DND-41 (cell line): ENCODE measurements around the gene MICB.

Experiments used
- ATAC-seq: fragments of 200-7000 bp; cut with Tn5 transposase; 3 replicates; pipeline ENCODE4 v1.9.1; 2021; ENCODE audit warnings: low read depth; ENCODE audit not compliant: insufficient read depth
- DNase-seq: peaks from one replicate; pipeline ENCODE4 v3.0.0-alpha.2; 2020
- H2AFZ ChIP-seq: 2 replicates; pipeline ENCODE4 v1.6.0; 2012; ENCODE audit warnings: low read depth, low read length
- H3K27ac ChIP-seq: 2 replicates; pipeline ENCODE4 v1.5.1; 2012; ENCODE audit warnings: low read length, inconsistent platforms
- H3K27me3 ChIP-seq: fragments of 200-600 bp; sonication (generic); 2 replicates; pipeline ENCODE4 v1.6.0; 2012; ENCODE audit warnings: low read length, mild to moderate bottlenecking, inconsistent platforms; ENCODE audit not compliant: insufficient read depth, poor library complexity
- H3K36me3 ChIP-seq: 2 replicates; pipeline ENCODE4 v1.5.1; 2012; ENCODE audit warnings: low read length, inconsistent platforms; ENCODE audit not compliant: insufficient read depth
- H3K4me1 ChIP-seq: 2 replicates; pipeline ENCODE4 v1.5.1; 2012; ENCODE audit warnings: mild to moderate bottlenecking, low read length; ENCODE audit not compliant: insufficient read depth
- H3K4me2 ChIP-seq: 2 replicates; pipeline ENCODE4 v1.6.0; 2012; ENCODE audit warnings: mild to moderate bottlenecking, moderate library complexity, low read length, inconsistent platforms; ENCODE audit not compliant: insufficient read depth
- H3K4me3 ChIP-seq, 2 experiments: fragments of 200-600 bp in 1 of 2; shearing (Covaris generic) in 1 of 2; 2 replicates each; pipeline ENCODE4 v1.5.1; 2012 to 2016; ENCODE audit warnings: inconsistent platforms in 2 of 2, low read length in 2 of 2, mild to moderate bottlenecking in 2 of 2, low read depth in 1 of 2, moderate library complexity in 1 of 2
- H3K79me2 ChIP-seq: 2 replicates; pipeline ENCODE4 v1.6.0; 2012; ENCODE audit warnings: low read length, inconsistent platforms; ENCODE audit not compliant: insufficient read depth
- H3K9ac ChIP-seq: 2 replicates; pipeline ENCODE4 v1.6.0; 2012; ENCODE audit warnings: low read depth, mild to moderate bottlenecking, inconsistent platforms, low read length, moderate library complexity
- H3K9me3 ChIP-seq: 2 replicates; pipeline ENCODE4 v1.5.1; 2012; ENCODE audit warnings: low read length, moderate library complexity, mild to moderate bottlenecking, inconsistent platforms; ENCODE audit not compliant: insufficient read depth, severe bottlenecking
- H4K20me1 ChIP-seq: 2 replicates; pipeline ENCODE4 v1.6.0; 2012; ENCODE audit warnings: low read length; ENCODE audit not compliant: insufficient read depth
- EZH2 ChIP-seq: IDR thresholded peaks from 3 replicates; pipeline ENCODE4 v1.6.1; 2012; ENCODE audit warnings: borderline replicate concordance, low read depth, mild to moderate bottlenecking, moderate library complexity, low read length, inconsistent platforms; ENCODE audit not compliant: severe bottlenecking
- TF ChIP-seq, protein P1 (sequence below): IDR thresholded peaks from 2 replicates; pipeline ENCODE4 v1.5.1; 2012; ENCODE audit warnings: borderline replicate concordance, low read length, moderate library complexity, mild to moderate bottlenecking; ENCODE audit not compliant: poor library complexity, severe bottlenecking; ENCODE audit errors: extremely low read depth

Gene MICB

DNA sequence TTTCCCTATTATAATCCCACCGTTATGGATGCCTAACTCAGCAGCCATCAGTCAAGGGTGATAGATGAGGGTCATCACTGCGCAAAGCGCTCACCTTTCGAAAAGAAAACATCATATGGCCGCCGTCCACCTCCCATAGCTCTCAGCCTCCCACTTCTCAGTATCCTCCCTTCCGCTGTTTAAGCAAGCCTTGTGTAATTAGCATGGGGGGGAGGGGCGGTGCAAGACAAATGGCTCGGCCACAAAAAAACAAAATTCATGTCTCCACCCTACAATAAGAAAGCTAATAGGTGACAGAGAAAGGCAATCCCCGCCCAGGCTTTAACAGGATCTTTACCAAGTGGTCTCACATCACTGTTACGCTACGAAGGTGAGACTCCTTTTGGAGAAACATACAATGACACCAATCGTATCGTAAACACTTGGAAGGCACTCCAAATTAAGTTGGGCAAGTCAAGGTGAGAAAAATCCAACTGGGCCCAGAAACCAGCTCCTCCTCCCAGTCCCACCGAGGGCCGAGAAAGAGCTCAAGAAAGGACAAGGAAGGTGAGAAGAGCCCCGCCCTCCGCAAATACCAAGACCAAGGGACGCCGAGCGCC lies 43.2 kb downstream of the MICB start:
- Histone ChIP-seq H3K4me3 (peak overlapping the region; percentile 72 to 80), H3K27me3 (no peaks in the 10 kb centered on the region), H3K9ac (peak overlapping the region; percentile 87), H3K4me1 (peaks cover 60% of the 10 kb centered on the region), H3K9me3 (no peaks in the 10 kb centered on the region), H2AFZ (peak overlapping the region; percentile 52), H3K79me2 (peaks cover 80% of the 10 kb centered on the region), H3K27ac (peak overlapping the region; percentile 98), H4K20me1 (peaks cover 46% of the 10 kb centered on the region), H3K36me3 (peaks cover 53% of the 10 kb centered on the region), H3K4me2 (peak overlapping the region; percentile 91)
- DNase-seq (peak; percentile 65), ATAC-seq (peak; percentile 22)
- no peak for TF ChIP-seq EZH2
- TF ChIP-seq, protein P1, sequence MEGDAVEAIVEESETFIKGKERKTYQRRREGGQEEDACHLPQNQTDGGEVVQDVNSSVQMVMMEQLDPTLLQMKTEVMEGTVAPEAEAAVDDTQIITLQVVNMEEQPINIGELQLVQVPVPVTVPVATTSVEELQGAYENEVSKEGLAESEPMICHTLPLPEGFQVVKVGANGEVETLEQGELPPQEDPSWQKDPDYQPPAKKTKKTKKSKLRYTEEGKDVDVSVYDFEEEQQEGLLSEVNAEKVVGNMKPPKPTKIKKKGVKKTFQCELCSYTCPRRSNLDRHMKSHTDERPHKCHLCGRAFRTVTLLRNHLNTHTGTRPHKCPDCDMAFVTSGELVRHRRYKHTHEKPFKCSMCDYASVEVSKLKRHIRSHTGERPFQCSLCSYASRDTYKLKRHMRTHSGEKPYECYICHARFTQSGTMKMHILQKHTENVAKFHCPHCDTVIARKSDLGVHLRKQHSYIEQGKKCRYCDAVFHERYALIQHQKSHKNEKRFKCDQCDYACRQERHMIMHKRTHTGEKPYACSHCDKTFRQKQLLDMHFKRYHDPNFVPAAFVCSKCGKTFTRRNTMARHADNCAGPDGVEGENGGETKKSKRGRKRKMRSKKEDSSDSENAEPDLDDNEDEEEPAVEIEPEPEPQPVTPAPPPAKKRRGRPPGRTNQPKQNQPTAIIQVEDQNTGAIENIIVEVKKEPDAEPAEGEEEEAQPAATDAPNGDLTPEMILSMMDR = no peak

GRCh38 chr6:31541658-31542521 lies 43.9 kb downstream of the MICB start, which contains the start of gene DDX39B:
DDX39B (minus strand) TSS chr6:31542003; CDS start chr6:31540532, 1,471 bp downstream.
- TF ChIP-seq EZH2 = no peak
- TF ChIP-seq, protein P1 = no peak
- ATAC-seq (peak; percentile 80), DNase-seq (peak; percentile 97)
- peak within 1 kb of the TSS; percentile 87 for H3K9ac ChIP-seq
- H3K27ac ChIP-seq = peak within 1 kb of the TSS; percentile 98
- H3K27me3 ChIP-seq = no peaks in the 10 kb centered on the region
- peaks cover 46% of the 10 kb centered on the region for H3K36me3 ChIP-seq
- H3K79me2 ChIP-seq = peaks cover 73% of the 10 kb centered on the region
- H3K9me3 ChIP-seq = no peaks in the 10 kb centered on the region
- H4K20me1 ChIP-seq = peaks cover 39% of the 10 kb centered on the region
- H2AFZ ChIP-seq = peak within 1 kb of the TSS; percentile 86
- H3K4me1 ChIP-seq = peaks cover 61% of the 10 kb centered on the region
- H3K4me2 ChIP-seq = peak within 1 kb of the TSS; percentile 91
- peak within 1 kb of the TSS; percentile 72 to 80 for H3K4me3 ChIP-seq

DNA sequence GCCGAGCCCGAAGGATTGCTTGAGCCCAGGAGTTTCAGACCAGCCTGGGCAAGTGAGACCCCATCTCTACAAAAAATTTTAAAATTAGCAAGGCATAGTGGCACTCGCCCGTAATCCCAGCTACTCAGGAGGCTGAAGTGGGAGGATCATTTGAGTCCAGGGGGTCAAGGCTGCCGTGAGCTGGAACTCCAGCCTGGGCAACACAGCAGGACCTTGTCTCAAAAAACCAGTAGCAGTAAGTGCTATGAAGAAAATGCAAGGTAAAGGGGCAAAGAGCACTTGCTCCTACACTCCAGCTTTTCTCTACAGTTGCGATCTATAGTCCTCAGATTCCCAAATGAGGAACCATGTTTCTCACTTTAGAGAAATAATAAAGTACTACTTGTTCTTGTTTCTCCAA lies 45.7 kb downstream of the MICB start:
- no peaks in the 10 kb centered on the region for H3K9me3 ChIP-seq
- H3K36me3 ChIP-seq = peaks cover 33% of the 10 kb centered on the region
- H2AFZ ChIP-seq = no peak overlapping the region
- H3K4me1 ChIP-seq = peaks cover 63% of the 10 kb centered on the region
- peak overlapping the region; percentile 69 for H3K4me2 ChIP-seq
- peaks cover 69% of the 10 kb centered on the region for H3K79me2 ChIP-seq
- DNase-seq (no peak), ATAC-seq (no peak)
- peaks cover 24% of the 10 kb centered on the region for H4K20me1 ChIP-seq
- H3K27me3 ChIP-seq = no peaks in the 10 kb centered on the region
- no peak overlapping the region for H3K4me3 ChIP-seq
- TF ChIP-seq, protein P1 = no peak
- no peak for TF ChIP-seq EZH2
- H3K9ac ChIP-seq = peak overlapping the region; percentile 87; the same call in 1 of the 2 replicates
- no peak overlapping the region for H3K27ac ChIP-seq
